AG08396 (cell line): Measurements from ENCODE around the gene FLOT1.
"Not testable (repeated sequence)": the region's sequence is repeated elsewhere in the genome, so short reads cannot be mapped to it uniquely, and the experiment has no call there.

ENCODE experiments used
- DNase-seq: peaks from one replicate; pipeline ENCODE4 v3.0.0; 2012; ENCODE audit warnings: low spot score, mixed read lengths

Gene FLOT1

DNA sequence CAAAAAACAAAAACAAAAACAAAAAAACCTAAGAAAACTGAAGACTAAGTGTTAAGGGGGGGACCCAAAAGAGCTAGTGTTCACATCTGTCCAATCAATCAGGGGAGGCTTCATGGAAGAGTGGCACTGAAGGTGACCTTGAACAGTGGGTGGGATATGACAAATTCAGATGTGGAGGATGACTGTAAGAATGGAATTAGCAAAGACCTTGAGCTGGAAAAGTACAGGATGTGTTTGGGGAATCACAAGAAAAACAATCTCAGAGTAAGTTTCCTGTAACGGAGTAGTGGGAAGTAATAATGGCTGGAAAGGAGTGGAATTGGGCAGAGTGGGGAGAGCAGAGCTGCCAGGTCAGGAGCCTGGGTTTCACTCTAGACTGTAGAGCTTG, 4.8 kb upstream of the FLOT1 start:
- no peak for DNase-seq

- peak; percentile 86 for DNase-seq
Measured at GRCh38 chr6:30744054-30744805, 1.7 kb upstream of the FLOT1 start, which contains the start of gene IER3. Gene IER3, minus strand, starts transcription at chr6:30744547. Its CDS starts 29 bp downstream, at chr6:30744518.

DNA sequence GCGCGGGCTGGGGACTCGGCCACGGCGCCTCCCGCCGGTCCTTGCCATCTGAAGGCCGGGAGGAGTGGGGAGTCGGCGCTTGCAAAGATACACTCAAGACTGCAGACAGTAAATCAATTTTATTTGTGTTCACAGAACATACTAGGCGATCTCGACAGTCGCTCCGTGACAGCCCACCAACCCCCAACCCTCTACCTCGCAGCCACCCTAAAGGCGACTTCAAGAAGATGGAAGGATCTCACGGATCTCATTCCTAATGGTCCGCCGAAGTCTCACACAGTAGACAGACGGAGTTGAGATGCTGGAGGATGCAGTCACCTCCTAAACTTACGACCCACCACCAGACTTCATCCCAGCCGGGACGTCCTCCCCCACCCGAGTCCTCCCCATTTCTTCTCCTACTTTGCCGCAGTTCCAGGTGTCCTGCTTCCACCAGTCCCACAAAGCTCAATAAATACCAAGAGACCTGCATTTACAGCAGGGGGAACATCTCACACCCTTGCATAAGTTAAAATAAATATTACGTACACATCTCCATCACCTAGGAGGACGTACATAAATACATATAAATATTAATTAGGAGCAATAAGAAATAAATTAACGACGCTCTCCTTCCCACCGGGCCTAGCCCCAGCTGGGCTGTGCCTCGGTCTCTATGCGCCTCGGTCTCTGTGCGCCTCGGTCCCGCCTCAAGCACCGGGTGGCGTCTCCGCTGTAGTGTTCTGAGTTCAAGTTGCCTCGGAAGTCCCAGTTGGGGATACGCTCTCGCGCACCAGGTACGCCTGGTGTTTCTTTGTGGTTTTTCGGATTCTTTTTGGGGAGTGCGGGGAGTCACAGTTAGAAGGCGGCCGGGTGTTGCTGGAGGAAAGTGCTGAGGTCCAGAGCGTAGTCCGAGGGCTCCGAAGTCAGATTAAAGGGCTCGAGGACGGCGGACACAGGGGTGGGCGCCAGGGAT, 889 bp upstream of the FLOT1 start:
- no peak for DNase-seq

DNA sequence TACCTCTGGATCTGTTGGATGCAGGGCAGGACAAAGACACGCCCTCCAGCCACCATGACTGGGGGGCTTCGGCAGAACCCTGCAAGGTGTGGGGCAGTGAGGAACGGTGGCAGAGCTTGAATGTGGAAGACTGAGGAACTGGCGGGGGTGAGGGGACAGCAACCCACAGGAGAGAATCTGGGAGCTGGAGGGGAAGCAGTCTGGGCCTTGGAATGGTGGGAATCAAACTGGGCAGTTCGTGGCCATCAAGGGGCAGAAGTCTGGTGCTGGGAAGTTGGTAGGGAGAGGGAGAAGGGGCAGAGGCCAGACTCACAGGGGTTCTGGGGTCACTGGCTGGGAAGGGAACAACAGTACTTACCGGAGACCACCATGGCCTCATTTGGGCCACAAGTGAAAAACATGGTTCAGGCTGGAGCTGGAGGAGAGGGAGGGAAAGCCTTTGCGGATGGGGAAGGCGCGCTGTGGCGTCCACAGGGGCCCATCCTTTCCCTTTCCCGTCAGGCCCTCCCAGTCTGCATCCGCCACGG, 635 bp downstream of the FLOT1 start:
- DNase-seq = peak; percentile 65

GRCh38 chr6:30741063-30741779, 1.3 kb downstream of the FLOT1 start:
- DNase-seq = no peak

DNA sequence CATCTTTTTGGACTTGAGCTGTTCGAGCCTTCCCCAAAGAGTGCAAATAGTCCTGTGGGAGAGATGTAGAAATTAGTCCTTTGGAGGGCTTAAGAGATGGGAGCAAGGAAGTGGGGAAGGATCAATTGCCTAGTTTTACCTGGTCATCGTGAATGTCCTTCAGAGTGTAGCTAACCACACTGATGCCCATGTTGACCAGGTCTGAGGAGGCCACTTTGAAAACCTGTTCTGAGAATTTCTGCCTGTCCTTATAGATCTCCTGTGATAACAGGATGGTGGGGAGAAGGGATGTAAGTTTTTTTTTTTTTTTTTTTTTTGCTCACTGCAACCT, 2.0 kb downstream of the FLOT1 start:
- DNase-seq = no peak

DNA sequence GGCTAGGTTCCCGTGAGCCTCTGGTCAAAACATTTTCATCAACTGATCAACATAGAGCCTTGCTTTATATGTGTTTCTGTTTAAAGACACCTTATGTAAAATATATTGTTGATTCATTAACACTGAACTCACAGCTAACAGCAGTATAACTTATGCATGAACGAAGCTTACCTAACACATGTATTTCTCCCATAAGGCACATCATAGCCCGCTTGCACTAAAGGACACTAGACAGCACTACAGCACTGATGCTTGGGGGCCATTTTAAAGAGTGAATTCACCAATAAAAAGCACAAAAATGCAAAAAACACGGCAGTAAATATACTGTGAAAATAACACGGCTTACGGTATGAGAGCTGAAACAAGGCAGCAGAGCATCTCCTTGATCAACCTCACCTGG, 4.0 kb downstream of the FLOT1 start:
- DNase-seq = no peak

- no peak for DNase-seq
Measured at GRCh38 chr6:30735668-30736314, 6.7 kb downstream of the FLOT1 start.

- DNase-seq = no peak
Measured at GRCh38 chr6:30732237-30732943, 10.1 kb downstream of the FLOT1 start.

GRCh38 chr6:30730601-30731435, 11.7 kb downstream of the FLOT1 start:
- DNase-seq = no peak

DNA sequence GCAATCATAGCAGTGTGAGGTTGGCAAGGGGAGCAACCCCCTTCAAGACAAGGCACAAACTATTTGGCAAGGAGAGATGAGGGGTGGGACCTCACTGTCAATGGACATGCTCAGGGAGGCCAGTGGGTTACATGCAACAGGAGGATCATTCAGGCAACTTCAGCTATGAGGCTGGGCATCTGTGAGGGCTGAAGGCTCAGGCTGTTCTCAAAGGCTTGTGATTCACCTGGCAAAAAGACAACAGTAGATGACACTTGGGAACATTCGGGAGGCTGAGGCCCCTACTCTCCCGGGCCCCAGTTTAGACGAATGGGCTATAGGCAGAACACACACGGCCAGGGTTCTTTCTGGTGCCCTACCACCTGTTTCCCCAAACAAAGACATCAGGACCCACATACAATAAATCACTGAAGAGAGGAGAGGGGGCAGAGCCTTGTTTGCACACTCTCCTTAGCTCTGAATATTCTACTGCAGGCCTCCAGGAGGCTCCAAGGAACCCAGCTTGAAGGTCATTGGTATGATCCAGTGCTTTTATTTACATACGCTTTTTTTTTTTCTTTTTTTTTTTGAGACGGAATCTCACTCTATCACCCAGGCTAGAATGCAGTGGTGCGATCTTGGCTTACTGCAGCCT, 14.4 kb downstream of the FLOT1 start:
- DNase-seq = peak; percentile 66

GRCh38 chr6:30726506-30727413, 15.7 kb downstream of the FLOT1 start:
- no peak for DNase-seq

DNA sequence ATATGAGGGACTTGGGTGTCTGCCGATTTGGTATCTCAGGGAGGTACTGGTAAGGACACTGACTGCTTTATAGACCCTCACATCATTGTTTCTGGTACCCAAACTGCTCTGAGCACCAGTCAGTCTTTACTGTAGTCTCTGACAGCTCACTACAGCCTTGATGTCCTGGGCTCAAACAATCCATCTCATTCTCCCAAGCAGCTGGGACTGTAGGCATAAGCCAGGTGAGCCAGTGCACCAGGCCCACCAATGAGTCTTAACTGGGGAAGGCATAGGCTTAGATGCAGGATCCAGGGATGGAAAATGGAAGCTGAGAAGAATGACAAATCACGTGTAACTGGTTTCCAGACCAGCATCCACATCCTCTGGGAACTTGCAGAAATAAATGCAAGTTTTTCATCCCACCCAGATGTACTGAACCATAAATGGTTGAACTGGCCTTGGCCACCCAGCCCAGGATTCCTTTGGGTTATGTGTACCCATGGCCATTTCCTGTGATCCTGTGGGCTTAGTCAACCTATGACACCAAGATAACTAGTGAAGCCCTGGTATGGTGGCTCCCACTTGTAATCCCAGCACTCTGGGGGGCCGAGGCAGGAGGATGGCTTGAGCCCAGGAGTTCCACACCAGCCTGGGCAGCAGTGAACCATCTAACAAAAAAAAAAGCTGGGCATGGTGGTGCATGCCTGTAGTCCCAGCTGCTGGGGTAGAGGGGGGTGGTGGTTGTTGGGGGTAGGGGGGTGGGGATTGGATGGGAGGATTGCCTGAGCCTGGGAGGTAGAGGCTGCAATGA, 16.6 kb downstream of the FLOT1 start:
- DNase-seq = peak; percentile 33

DNA sequence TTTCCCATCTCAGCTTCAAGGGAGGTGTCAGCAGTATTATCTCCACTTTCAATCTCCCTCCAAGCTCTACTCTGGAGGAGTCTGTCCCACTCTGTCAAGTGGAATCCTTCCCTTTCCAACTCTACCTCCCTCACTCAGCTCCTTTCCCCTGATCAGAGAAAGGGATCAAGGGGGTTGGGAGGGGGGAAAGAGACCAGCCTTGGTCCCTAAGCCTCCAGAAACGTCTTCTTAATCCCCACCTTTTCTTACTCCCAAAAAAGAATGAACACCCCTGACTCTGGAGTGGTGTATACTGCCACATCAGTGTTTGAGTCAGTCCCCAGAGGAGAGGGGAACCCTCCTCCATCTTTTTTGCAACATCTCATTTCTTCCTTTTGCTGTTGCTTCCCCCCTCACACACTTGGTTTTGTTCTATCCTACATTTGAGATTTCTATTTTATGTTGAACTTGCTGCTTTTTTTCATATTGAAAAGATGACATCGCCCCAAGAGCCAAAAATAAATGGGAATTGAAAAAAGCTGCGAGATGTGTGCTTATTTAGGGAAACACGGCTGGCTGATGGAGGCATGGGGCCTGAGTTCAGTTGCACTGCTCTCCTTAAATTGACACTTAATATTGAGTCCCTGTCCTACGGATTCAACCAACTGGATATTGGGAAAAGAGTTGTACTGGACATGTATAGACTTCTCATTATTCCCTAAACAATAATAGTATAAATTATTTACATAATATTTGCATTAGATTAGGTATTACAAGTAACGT, 17.4 kb downstream of the FLOT1 start:
- no peak for DNase-seq

- DNase-seq = not testable (repeated sequence)
Measured at GRCh38 chr6:30723843-30724741, 18.4 kb downstream of the FLOT1 start.
